Natural killer cell (primary cell): Measurements from ENCODE around the gene ADAP1. TPM values are rescaled to one million over a fixed set of nuclear protein-coding genes. Genes with fewer than 3 reads are reported as not detected.
"Not testable (repeated sequence)": the region's sequence is repeated elsewhere in the genome, so short reads cannot be mapped to it uniquely, and the experiment has no call there.

Experiments
- ATAC-seq, 3 donors: fragments of 150-1000 bp in 2 of 3; fragments of 200-7000 bp in 1 of 3; cut with Tn5 transposase; 1 replicate in 1 of 3; 2 replicates in 2 of 3; pipeline ENCODE4 v1.10.0; 2021; ENCODE audit warnings: mild to moderate bottlenecking in 2 of 3, moderate library complexity in 2 of 3
- DNase-seq, 2 donors: peaks; one replicate each; pipeline versions ENCODE4 v3.0.0 to v3.0.0-alpha.2; 2013 to 2021; ENCODE audit warnings: mixed read lengths in 1 of 2
- H3K27ac ChIP-seq: one replicate; pipeline ENCODE4 v1.5.1; 2013; ENCODE audit warnings: mild to moderate bottlenecking, low read length
- H3K27me3 ChIP-seq: one replicate; pipeline ENCODE4 v1.6.1; 2013; ENCODE audit warnings: low read length; ENCODE audit not compliant: control insufficient read depth, insufficient read depth
- H3K36me3 ChIP-seq: one replicate; pipeline ENCODE4 v1.6.1; 2013; ENCODE audit warnings: low read length; ENCODE audit not compliant: control insufficient read depth, insufficient read depth
- H3K4me1 ChIP-seq: one replicate; pipeline ENCODE4 v1.6.1; 2013; ENCODE audit warnings: low read length; ENCODE audit not compliant: control insufficient read depth, insufficient read depth
- H3K4me3 ChIP-seq: one replicate; pipeline ENCODE4 v1.5.1; 2013; ENCODE audit warnings: low read length
- H3K9me3 ChIP-seq: one replicate; pipeline ENCODE4 v1.6.1; 2013; ENCODE audit warnings: low read length; ENCODE audit not compliant: control insufficient read depth, insufficient read depth
- H3K27ac Mint-ChIP-seq, 2 donors: one replicate each; pipeline ENCODE4 v1.8.0; 2022; ENCODE audit warnings: mild to moderate bottlenecking in 2 of 2, mixed read lengths in 2 of 2, moderate library complexity in 1 of 2
- H3K27me3 Mint-ChIP-seq, 2 donors: one replicate each; pipeline ENCODE4 v1.8.0; 2022; ENCODE audit warnings: low read depth in 2 of 2, mixed read lengths in 2 of 2
- H3K36me3 Mint-ChIP-seq: one replicate; pipeline ENCODE4 v1.8.0; 2022; ENCODE audit warnings: mixed read lengths
- H3K4me1 Mint-ChIP-seq, 2 donors: one replicate each; pipeline ENCODE4 v1.8.0; 2022; ENCODE audit warnings: mixed read lengths in 2 of 2
- H3K4me3 Mint-ChIP-seq: one replicate; pipeline ENCODE4 v1.8.0; 2022; ENCODE audit warnings: mild to moderate bottlenecking, moderate library complexity, mixed read lengths
- H3K9me3 Mint-ChIP-seq, 2 donors: one replicate each; pipeline ENCODE4 v1.8.0; 2022; ENCODE audit warnings: mixed read lengths in 2 of 2
- CTCF ChIP-seq: fragments of 200-600 bp; IDR thresholded peaks from one replicate; pipeline ENCODE4 v1.8.0; 2022; ENCODE audit warnings: antibody characterized with exemption
- WGBS: methylation state at CpG from one replicate; pipeline ENCODE4 v1.1.7; 2013; ENCODE audit warnings: missing lambda C conversion rate; ENCODE audit not compliant: insufficient coverage; 5-methylcytosine and 5-hydroxymethylcytosine counted together
- intact Hi-C: fragments of 100-400 bp; cut with micrococcal nuclease; formaldehyde crosslinking; loops from one replicate; pipeline ENCODE4 v1.14.2; 2022
- total RNA-seq, 4 donors: library from RNA; stranded (reverse); fragments of 120-200 nt in 1 of 4; gene quantifications; one replicate each; pipeline versions ENCODE4 v1.2.3 to v1.2.4, GENCODE V29; 2013 to 2022

Gene ADAP1
- total RNA-seq, 3 donors from 2014 or later (not counting 1 experiment from before 2014, with no cell fraction given), result 87.2 to 117 (median 89.2) TPM

GRCh38 chr7:925601-926000 lies 28.9 kb downstream of the ADAP1 start:
- no peaks in the 10 kb centered on the region for H3K36me3 Mint-ChIP-seq
- H3K4me1 ChIP-seq, result peaks cover 99% of the 10 kb centered on the region
- intact Hi-C loops, result loop anchor here (2.0 kb wide), 1 partner anchor 29 kb away; the partner anchor contains the start of gene ADAP1

DNA sequence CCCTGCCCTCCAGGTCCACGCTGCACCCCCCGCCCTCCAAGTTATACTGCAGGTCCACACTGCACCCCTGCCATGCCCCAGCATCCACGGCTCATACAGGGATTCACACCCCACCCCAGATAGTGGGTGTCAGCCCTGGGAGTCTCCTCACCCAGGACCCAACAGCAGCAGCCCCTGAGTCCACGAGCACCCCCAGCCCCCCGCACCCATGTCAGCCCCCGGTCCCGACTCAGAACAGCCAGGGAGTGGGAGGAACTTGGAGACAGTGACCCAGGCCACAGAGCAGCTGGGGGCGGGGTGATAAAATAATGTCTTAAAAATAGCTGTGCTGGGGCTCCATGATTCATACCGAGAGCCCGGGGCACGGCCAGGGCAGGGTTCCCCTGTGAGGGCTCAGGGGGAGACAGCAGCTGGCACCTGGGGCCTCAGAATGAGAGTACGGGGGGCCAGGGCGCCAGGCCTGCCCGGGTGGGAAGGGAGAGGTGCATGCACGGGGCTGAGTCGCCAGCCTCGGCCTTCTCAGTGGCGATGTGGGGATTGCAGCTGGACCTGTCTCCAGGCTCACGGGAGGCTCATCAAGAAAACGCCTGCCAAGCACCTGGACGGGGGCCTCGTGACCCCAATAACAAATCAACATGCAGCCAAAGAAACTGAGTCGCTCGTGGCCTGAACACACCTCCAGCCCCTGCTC lies 29.8 kb downstream of the ADAP1 start:
- Histone ChIP-seq H3K9me3 (no peaks in the 10 kb centered on the region), H3K36me3 (peaks cover 2% of the 10 kb centered on the region), H3K27me3 (no peaks in the 10 kb centered on the region), H3K4me1 (peaks cover 93% of the 10 kb centered on the region), H3K27ac (peak overlapping the region; percentile 68), H3K4me3 (peak overlapping the region; percentile 21)
- Mint-ChIP-seq H3K27me3 (no peaks in the 10 kb centered on the region), H3K9me3 (no peaks in the 10 kb centered on the region), H3K36me3 (no peaks in the 10 kb centered on the region), H3K27ac (peak overlapping the region; percentile 85 to 93), H3K4me3 (peak overlapping the region; percentile 86), H3K4me1 (peaks cover 51 to 68% of the 10 kb centered on the region in 2 donors)
- intact Hi-C loops, result loop anchor here (2.0 to 5.0 kb wide), 4 partner anchors 30 to 608 kb away; partner anchors contain the start of genes ADAP1, GPR146 and MAFK
- DNase-seq (peak; percentile 55 to 71), ATAC-seq (peak; percentile 21 to 45 (median 43))
- TF ChIP-seq CTCF, result no peak
- WGBS, result 23% methylated on average over 22 of the region's 24 CpGs

More at GRCh38 chr7:925601-926000, 28.9 kb downstream of the ADAP1 start:
- Histone ChIP-seq H3K4me3 (no peak overlapping the region), H3K36me3 (peaks cover 2% of the 10 kb centered on the region), H3K9me3 (no peaks in the 10 kb centered on the region), H3K27ac (peak overlapping the region; percentile 68), H3K27me3 (no peaks in the 10 kb centered on the region)
- H3K9me3 Mint-ChIP-seq, result no peaks in the 10 kb centered on the region
- peak; percentile 22 to 50 (median 35) for ATAC-seq
- DNase-seq, result peak; percentile 74 to 86
- peaks cover 57 to 71% of the 10 kb centered on the region in 2 donors for H3K4me1 Mint-ChIP-seq
- H3K27ac Mint-ChIP-seq, result peak overlapping the region; percentile 85 to 93
- TF ChIP-seq CTCF, result no peak
- WGBS, result 24% methylated on average over 18 of the region's 18 CpGs
- H3K27me3 Mint-ChIP-seq, result no peaks in the 10 kb centered on the region
- H3K4me3 Mint-ChIP-seq, result peak overlapping the region; percentile 78

- ATAC-seq, H3K9me3 ChIP-seq, H3K4me3 Mint-ChIP-seq, H3K9me3 Mint-ChIP-seq, DNase-seq, H3K36me3 Mint-ChIP-seq, H3K27me3 ChIP-seq, H3K36me3 ChIP-seq, H3K27me3 Mint-ChIP-seq: not testable (repeated sequence)
- WGBS, result 44% methylated on average over 6 of the region's 25 CpGs
- peak overlapping the region; percentile 93 to 95 for H3K27ac Mint-ChIP-seq
- Histone ChIP-seq H3K4me1 (peaks cover 86% of the 10 kb centered on the region), H3K4me3 (peak overlapping the region; percentile 52), H3K27ac (peak overlapping the region; percentile 93)
- intact Hi-C loops, result loop anchor here (2.0 to 5.0 kb wide), 4 partner anchors 31 to 608 kb away; partner anchors contain the start of genes ADAP1, GPR146 and MAFK
- peaks cover 56 to 68% of the 10 kb centered on the region in 2 donors for H3K4me1 Mint-ChIP-seq
Observed at GRCh38 chr7:924042-924441, 30.4 kb downstream of the ADAP1 start.
